SK-N-SH (cell line): Measurements from ENCODE around the gene TSSK2.

ENCODE experiments used
- EP300 ChIP-seq, 2 experiments: IDR thresholded peaks; 2 replicates each; pipeline versions ENCODE4 v1.4.0 to v1.6.1; 2012; ENCODE audit warnings: borderline replicate concordance in 1 of 2, low read depth in 1 of 2, low read length in 1 of 2
- NFIC ChIP-seq: IDR thresholded peaks from 2 replicates; pipeline ENCODE4 v1.4.0; 2012; ENCODE audit warnings: borderline replicate concordance
- POLR2AphosphoS5 ChIP-seq: IDR thresholded peaks from 2 replicates; pipeline ENCODE4 v1.6.1; 2012; ENCODE audit warnings: low read depth, low read length
- RAD21 ChIP-seq: IDR thresholded peaks from 2 replicates; pipeline ENCODE4 v1.6.1; 2012; ENCODE audit warnings: mild to moderate bottlenecking, low read length
- REST ChIP-seq: IDR thresholded peaks from 2 replicates; pipeline ENCODE4 v1.6.1; 2012; ENCODE audit warnings: mild to moderate bottlenecking, low read depth, low read length, moderate library complexity
- SIN3A ChIP-seq: IDR thresholded peaks from 2 replicates; pipeline ENCODE4 v1.6.1; 2012; ENCODE audit warnings: low read depth, mild to moderate bottlenecking, low read length, moderate library complexity, borderline replicate concordance
- SMC3 ChIP-seq: IDR thresholded peaks from 2 replicates; pipeline ENCODE4 v1.6.1; 2012; ENCODE audit warnings: low read depth, low read length, improper control_type of control experiment
- TF ChIP-seq, protein P1 (sequence below): fragments of 200-600 bp; sonication (generic); IDR thresholded peaks from 2 replicates; pipeline ENCODE4 v1.6.1; 2017; ENCODE audit warnings: antibody characterized with exemption, mild to moderate bottlenecking, moderate library complexity

DNA sequence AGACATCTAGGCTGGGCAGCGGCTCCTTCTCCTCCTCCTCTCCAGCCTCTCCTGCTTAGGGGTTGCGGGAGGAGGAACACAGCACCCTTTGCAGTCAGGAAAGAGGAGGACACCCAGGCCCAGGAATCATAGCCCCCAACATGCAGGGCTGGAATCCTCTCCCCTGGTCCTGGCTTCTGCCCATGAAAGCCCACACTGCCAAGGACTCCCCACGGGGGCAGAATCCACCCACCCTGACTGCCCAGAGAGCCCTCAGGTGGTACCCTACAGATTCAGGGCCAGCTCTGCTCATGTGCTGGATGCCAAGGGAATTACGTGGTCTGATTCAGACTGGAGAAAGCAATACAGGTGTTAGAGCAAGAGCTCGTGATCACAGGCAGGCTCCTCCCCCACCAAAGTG is 8.9 kb downstream of the TSSK2 start:
- TF ChIP-seq, protein P1, sequence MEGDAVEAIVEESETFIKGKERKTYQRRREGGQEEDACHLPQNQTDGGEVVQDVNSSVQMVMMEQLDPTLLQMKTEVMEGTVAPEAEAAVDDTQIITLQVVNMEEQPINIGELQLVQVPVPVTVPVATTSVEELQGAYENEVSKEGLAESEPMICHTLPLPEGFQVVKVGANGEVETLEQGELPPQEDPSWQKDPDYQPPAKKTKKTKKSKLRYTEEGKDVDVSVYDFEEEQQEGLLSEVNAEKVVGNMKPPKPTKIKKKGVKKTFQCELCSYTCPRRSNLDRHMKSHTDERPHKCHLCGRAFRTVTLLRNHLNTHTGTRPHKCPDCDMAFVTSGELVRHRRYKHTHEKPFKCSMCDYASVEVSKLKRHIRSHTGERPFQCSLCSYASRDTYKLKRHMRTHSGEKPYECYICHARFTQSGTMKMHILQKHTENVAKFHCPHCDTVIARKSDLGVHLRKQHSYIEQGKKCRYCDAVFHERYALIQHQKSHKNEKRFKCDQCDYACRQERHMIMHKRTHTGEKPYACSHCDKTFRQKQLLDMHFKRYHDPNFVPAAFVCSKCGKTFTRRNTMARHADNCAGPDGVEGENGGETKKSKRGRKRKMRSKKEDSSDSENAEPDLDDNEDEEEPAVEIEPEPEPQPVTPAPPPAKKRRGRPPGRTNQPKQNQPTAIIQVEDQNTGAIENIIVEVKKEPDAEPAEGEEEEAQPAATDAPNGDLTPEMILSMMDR = no peak
- TF ChIP-seq EP300 (IDR thresholded peaks at IDR 0.05; ENCODE audit: borderline replicate concordance in 1 of 2, low read depth in 1 of 2, low read length in 1 of 2) = no peak
- TF ChIP-seq REST = no peak
- TF ChIP-seq POLR2AphosphoS5 = no peak
- no peak for TF ChIP-seq NFIC
- TF ChIP-seq SMC3 = no peak
- TF ChIP-seq RAD21 = no peak
- no peak for TF ChIP-seq SIN3A
